NB4 (cell line): Measurements from ENCODE around the gene ADK.

Experiments
- MYC ChIP-seq: IDR thresholded peaks from 2 replicates; pipeline ENCODE4 v1.6.1; 2011; ENCODE audit warnings: low read depth, low read length
- POLR2A ChIP-seq: IDR thresholded peaks from 2 replicates; pipeline ENCODE4 v1.6.1; 2011; ENCODE audit warnings: mild to moderate bottlenecking; ENCODE audit not compliant: insufficient read length; ENCODE audit errors: extremely low read depth
- TF ChIP-seq, protein P1 (sequence below): IDR thresholded peaks from one replicate; pipeline ENCODE4 v1.5.1; 2012; ENCODE audit warnings: low read depth, low read length
- TF ChIP-seq, protein P2 (sequence below): IDR thresholded peaks from 2 replicates; pipeline ENCODE4 v1.6.1; 2011; ENCODE audit warnings: low read depth, low read length

DNA sequence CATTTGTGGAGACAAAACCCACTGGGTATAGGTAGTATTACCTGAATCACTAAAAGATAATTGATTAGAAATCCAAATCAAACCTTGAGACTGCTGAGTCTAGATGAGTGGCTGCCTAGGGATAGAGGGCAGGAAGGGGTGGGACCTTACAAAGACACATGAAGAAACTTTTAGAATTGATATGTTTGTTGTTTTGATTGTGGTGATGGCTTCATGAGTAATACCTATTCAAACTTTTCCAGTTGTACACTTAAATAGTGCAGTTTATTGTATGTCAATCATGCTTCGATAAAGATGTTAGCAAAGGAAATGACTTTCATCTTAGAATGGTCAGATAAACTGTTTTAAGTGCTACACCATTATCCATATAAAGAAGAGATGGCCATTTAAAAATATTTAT lies 486.7 kb downstream of the ADK start:
- TF ChIP-seq, protein P1, sequence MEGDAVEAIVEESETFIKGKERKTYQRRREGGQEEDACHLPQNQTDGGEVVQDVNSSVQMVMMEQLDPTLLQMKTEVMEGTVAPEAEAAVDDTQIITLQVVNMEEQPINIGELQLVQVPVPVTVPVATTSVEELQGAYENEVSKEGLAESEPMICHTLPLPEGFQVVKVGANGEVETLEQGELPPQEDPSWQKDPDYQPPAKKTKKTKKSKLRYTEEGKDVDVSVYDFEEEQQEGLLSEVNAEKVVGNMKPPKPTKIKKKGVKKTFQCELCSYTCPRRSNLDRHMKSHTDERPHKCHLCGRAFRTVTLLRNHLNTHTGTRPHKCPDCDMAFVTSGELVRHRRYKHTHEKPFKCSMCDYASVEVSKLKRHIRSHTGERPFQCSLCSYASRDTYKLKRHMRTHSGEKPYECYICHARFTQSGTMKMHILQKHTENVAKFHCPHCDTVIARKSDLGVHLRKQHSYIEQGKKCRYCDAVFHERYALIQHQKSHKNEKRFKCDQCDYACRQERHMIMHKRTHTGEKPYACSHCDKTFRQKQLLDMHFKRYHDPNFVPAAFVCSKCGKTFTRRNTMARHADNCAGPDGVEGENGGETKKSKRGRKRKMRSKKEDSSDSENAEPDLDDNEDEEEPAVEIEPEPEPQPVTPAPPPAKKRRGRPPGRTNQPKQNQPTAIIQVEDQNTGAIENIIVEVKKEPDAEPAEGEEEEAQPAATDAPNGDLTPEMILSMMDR: no peak
- TF ChIP-seq, protein P2, sequence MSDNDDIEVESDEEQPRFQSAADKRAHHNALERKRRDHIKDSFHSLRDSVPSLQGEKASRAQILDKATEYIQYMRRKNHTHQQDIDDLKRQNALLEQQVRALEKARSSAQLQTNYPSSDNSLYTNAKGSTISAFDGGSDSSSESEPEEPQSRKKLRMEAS: no peak
- TF ChIP-seq POLR2A: no peak
- no peak for TF ChIP-seq MYC
